Endothelial cell (in vitro differentiated cells): ENCODE measurements around the gene EEF1AKMT1. TPM values are rescaled to one million over a fixed set of nuclear protein-coding genes. Genes with fewer than 3 reads are reported as not detected.
A peak's percentile ranks its signal among the peaks of the same experiment; 100 is the strongest.

ENCODE experiments used
- DNase-seq: peaks from one replicate; pipeline ENCODE4 v3.0.0; 2021; ENCODE audit warnings: low spot score
- H3K27ac Mint-ChIP-seq: one replicate; pipeline ENCODE4 v1.8.0; 2021; ENCODE audit warnings: mixed read lengths, inconsistent platforms; ENCODE audit not compliant: unreplicated experiment
- H3K27me3 Mint-ChIP-seq: one replicate; pipeline ENCODE4 v1.8.0; 2021; ENCODE audit warnings: mild to moderate bottlenecking, moderate library complexity, mixed read lengths, inconsistent platforms; ENCODE audit not compliant: unreplicated experiment
- H3K36me3 Mint-ChIP-seq: one replicate; pipeline ENCODE4 v1.8.0; 2021; ENCODE audit warnings: mild to moderate bottlenecking, low read depth, mixed read lengths, inconsistent platforms; ENCODE audit not compliant: unreplicated experiment
- H3K4me1 Mint-ChIP-seq: one replicate; pipeline ENCODE4 v1.8.0; 2021; ENCODE audit warnings: mild to moderate bottlenecking, mixed read lengths, inconsistent platforms; ENCODE audit not compliant: unreplicated experiment
- H3K4me3 Mint-ChIP-seq: one replicate; pipeline ENCODE4 v1.8.0; 2021; ENCODE audit warnings: mild to moderate bottlenecking, mixed read lengths, inconsistent platforms; ENCODE audit not compliant: unreplicated experiment
- H3K9me3 Mint-ChIP-seq: one replicate; pipeline ENCODE4 v1.8.0; 2021; ENCODE audit warnings: mixed read lengths, inconsistent platforms; ENCODE audit not compliant: unreplicated experiment
- CTCF ChIP-seq: fragments of 200-600 bp; sonication (generic); IDR thresholded peaks from one replicate; pipeline ENCODE4 v1.5.0; 2021; ENCODE audit warnings: antibody characterized with exemption; ENCODE audit not compliant: unreplicated experiment
- total RNA-seq: library from RNA; stranded (reverse); fragmentation: NEBNext Ultra II Directional; extraction: Animal tissue kit (Norgen Biotek cat#: 25700); gene quantifications from one replicate; pipeline ENCODE4 v1.2.1, GENCODE V29; 2021; ENCODE audit not compliant: unreplicated experiment

The EEF1AKMT1 gene
- total RNA-seq, 1 donor from 2014 or later = 9.6 TPM

DNA sequence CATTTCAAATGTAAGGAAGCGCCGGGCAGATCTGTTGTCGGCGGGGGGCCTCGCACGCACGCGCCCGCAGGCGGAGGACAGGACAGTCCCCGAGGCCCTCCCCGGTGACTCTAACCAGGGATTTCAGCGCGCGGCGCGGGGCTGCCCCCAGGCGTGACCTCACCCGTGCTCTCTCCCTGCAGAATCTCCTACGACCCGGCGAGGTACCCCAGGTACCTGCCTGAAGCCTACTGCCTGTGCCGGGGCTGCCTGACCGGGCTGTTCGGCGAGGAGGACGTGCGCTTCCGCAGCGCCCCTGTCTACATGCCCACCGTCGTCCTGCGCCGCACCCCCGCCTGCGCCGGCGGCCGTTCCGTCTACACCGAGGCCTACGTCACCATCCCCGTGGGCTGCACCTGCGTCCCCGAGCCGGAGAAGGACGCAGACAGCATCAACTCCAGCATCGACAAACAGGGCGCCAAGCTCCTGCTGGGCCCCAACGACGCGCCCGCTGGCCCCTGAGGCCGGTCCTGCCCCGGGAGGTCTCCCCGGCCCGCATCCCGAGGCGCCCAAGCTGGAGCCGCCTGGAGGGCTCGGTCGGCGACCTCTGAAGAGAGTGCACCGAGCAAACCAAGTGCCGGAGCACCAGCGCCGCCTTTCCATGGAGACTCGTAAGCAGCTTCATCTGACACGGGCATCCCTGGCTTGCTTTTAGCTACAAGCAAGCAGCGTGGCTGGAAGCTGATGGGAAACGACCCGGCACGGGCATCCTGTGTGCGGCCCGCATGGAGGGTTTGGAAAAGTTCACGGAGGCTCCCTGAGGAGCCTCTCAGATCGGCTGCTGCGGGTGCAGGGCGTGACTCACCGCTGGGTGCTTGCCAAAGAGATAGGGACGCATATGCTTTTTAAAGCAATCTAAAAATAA is 52.1 kb downstream of the EEF1AKMT1 start:
- peaks cover 9% of the 10 kb centered on the region for H3K27me3 Mint-ChIP-seq
- DNase-seq = peak; percentile 41
- H3K9me3 Mint-ChIP-seq = no peaks in the 10 kb centered on the region
- no peaks in the 10 kb centered on the region for H3K36me3 Mint-ChIP-seq
- no peak overlapping the region for H3K4me3 Mint-ChIP-seq
- TF ChIP-seq CTCF = no peak
- no peak overlapping the region for H3K27ac Mint-ChIP-seq
- peaks cover 2% of the 10 kb centered on the region for H3K4me1 Mint-ChIP-seq

GRCh38 chr13:20721058-20721453 is 52.7 kb downstream of the EEF1AKMT1 start:
- Mint-ChIP-seq H3K9me3 (no peaks in the 10 kb centered on the region), H3K4me3 (no peak overlapping the region), H3K27me3 (peaks cover 9% of the 10 kb centered on the region), H3K36me3 (no peaks in the 10 kb centered on the region), H3K27ac (no peak overlapping the region), H3K4me1 (peaks cover 2% of the 10 kb centered on the region)
- DNase-seq = no peak
- no peak for TF ChIP-seq CTCF

GRCh38 chr13:20720499-20720898 is 53.3 kb downstream of the EEF1AKMT1 start:
- no peak overlapping the region for H3K4me3 Mint-ChIP-seq
- H3K27me3 Mint-ChIP-seq = peaks cover 9% of the 10 kb centered on the region
- TF ChIP-seq CTCF = no peak
- H3K9me3 Mint-ChIP-seq = no peaks in the 10 kb centered on the region
- H3K27ac Mint-ChIP-seq = no peak overlapping the region
- peaks cover 2% of the 10 kb centered on the region for H3K4me1 Mint-ChIP-seq
- no peaks in the 10 kb centered on the region for H3K36me3 Mint-ChIP-seq
- no peak for DNase-seq

DNA sequence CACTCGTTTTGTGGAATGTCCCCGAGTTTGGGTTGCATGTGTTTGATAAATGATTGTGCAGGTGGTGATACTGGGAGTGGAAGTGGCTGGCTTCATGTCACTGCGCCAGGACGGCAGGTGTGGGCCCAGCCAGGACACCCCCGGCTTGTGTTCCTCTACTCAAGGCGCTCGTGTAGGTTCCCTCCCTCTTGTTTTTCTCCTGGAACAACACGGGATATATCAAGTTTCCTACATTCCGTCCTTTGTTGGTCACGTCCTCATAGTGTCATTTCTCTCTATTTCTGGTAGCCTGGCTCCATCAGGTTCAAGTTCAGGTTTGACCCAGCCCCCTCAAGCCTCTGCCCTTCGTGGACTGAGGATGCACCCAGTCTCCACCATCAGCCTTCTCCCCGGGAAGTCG is 54.0 kb downstream of the EEF1AKMT1 start:
- H3K27ac Mint-ChIP-seq = no peak overlapping the region
- no peak for TF ChIP-seq CTCF

GRCh38 chr13:20718958-20719566 is 54.7 kb downstream of the EEF1AKMT1 start:
- no peaks in the 10 kb centered on the region for H3K9me3 Mint-ChIP-seq
- H3K36me3 Mint-ChIP-seq = no peaks in the 10 kb centered on the region
- no peak overlapping the region for H3K4me3 Mint-ChIP-seq

More for the DNA sequence above, 54.0 kb downstream of the EEF1AKMT1 start:
- H3K27me3 Mint-ChIP-seq = peaks cover 9% of the 10 kb centered on the region
- H3K4me1 Mint-ChIP-seq = peaks cover 2% of the 10 kb centered on the region
- H3K36me3 Mint-ChIP-seq = no peaks in the 10 kb centered on the region
- H3K9me3 Mint-ChIP-seq = no peaks in the 10 kb centered on the region
- no peak for DNase-seq
- no peak overlapping the region for H3K4me3 Mint-ChIP-seq

More at GRCh38 chr13:20718958-20719566, 54.7 kb downstream of the EEF1AKMT1 start:
- H3K27ac Mint-ChIP-seq = no peak overlapping the region
- DNase-seq = no peak
- H3K4me1 Mint-ChIP-seq = peaks cover 2% of the 10 kb centered on the region
- TF ChIP-seq CTCF = no peak
- H3K27me3 Mint-ChIP-seq = peaks cover 10% of the 10 kb centered on the region
